PC-3 (cell line): ENCODE measurements around the gene CNGA2. TPM values are rescaled to one million over a fixed set of nuclear protein-coding genes. Genes with fewer than 3 reads are reported as not detected.

Experiments used
- ATAC-seq: fragments of 200-7000 bp; cut with Tn5 transposase; 2 replicates; pipeline ENCODE4 v1.9.1; 2020; ENCODE audit warnings: mild to moderate bottlenecking, moderate library complexity
- BruUV-seq: library from RNA; stranded (reverse); fragments of 400-500 nt; replicated peaks from 2 replicates; lab custom pipeline; 2021; lab: Mats Ljungman, UMichigan
- CTCF ChIA-PET: fragments of 300-600 bp; sonication (Branson Sonifier 250); formaldehyde crosslinking; loops from one replicate; lab custom pipeline; 2022; ENCODE audit warnings: antibody characterized with exemption; lab: Charles Lee
- POLR2A ChIA-PET: fragments of 300-600 bp; sonication (Branson Sonifier 250); formaldehyde crosslinking; loops from one replicate; lab custom pipeline; 2022; ENCODE audit warnings: antibody characterized with exemption; ENCODE audit not compliant: unreplicated experiment; lab: Charles Lee
- DNase-seq: peaks from one replicate; pipeline ENCODE4 v3.0.0-alpha.2; 2015
- H2AFZ ChIP-seq: fragments of 300-600 bp; sonication (generic); 2 replicates; pipeline ENCODE4 v1.6.0; 2016; ENCODE audit warnings: antibody characterized with exemption, low read length
- H3F3A ChIP-seq: fragments of 300-600 bp; sonication (generic); one replicate; pipeline ENCODE4 v1.6.0; 2017; ENCODE audit warnings: antibody characterized with exemption, low read length, control low read depth, mild to moderate bottlenecking; ENCODE audit not compliant: unreplicated experiment
- H3K27ac ChIP-seq: fragments of 300-600 bp; sonication (generic); 2 replicates; pipeline ENCODE4 v1.5.1; 2016; ENCODE audit warnings: mild to moderate bottlenecking, low read length
- H3K27me3 ChIP-seq: fragments of 300-600 bp; sonication (generic); 2 replicates; pipeline ENCODE4 v1.6.1; 2016; ENCODE audit warnings: low read length, mixed read lengths
- H3K36me3 ChIP-seq: fragments of 300-600 bp; sonication (generic); 2 replicates; pipeline ENCODE4 v1.6.1; 2016; ENCODE audit warnings: low read depth, mixed run types, low read length, mixed read lengths
- H3K4me1 ChIP-seq: fragments of 300-600 bp; sonication (generic); 2 replicates; pipeline ENCODE4 v1.5.1; 2016; ENCODE audit warnings: low read length; ENCODE audit not compliant: insufficient read depth
- H3K4me2 ChIP-seq: fragments of 300-600 bp; sonication (generic); 2 replicates; pipeline ENCODE4 v1.6.0; 2016; ENCODE audit warnings: low read length
- H3K4me3 ChIP-seq: fragments of 300-600 bp; sonication (generic); 2 replicates; pipeline ENCODE4 v1.5.1; 2016; ENCODE audit warnings: mild to moderate bottlenecking, low read length, mixed read lengths
- H3K79me2 ChIP-seq: fragments of 300-600 bp; sonication (generic); 2 replicates; pipeline ENCODE4 v1.6.1; 2017; ENCODE audit warnings: low read length, mixed read lengths
- H3K9ac ChIP-seq: fragments of 300-600 bp; sonication (generic); 2 replicates; pipeline ENCODE4 v1.6.0; 2016; ENCODE audit warnings: mild to moderate bottlenecking, low read length
- H3K9me2 ChIP-seq: fragments of 300-600 bp; sonication (generic); replicated peaks from 2 replicates; pipeline ENCODE4 v1.6.1; 2016; ENCODE audit warnings: mixed run types, low read length, mixed read lengths
- H3K9me3 ChIP-seq: fragments of 300-600 bp; sonication (generic); 2 replicates; pipeline ENCODE4 v1.6.1; 2016; ENCODE audit warnings: low read length, mixed read lengths
- H4K20me1 ChIP-seq: fragments of 300-600 bp; sonication (generic); 2 replicates; pipeline ENCODE4 v1.6.1; 2016; ENCODE audit warnings: low read length, mixed read lengths
- CTCF ChIP-seq: fragments of 300-600 bp; sonication (generic); conservative IDR thresholded peaks from 2 replicates; pipeline ENCODE4 v1.5.1; 2017; ENCODE audit warnings: antibody characterized with exemption, low read depth, mild to moderate bottlenecking, low read length
- EZH2 ChIP-seq: fragments of 300-600 bp; sonication (generic); IDR thresholded peaks from one replicate; pipeline ENCODE4 v1.6.1; 2017; ENCODE audit warnings: antibody characterized with exemption, mild to moderate bottlenecking, low read length; ENCODE audit not compliant: unreplicated experiment
- EZH2phosphoT487 ChIP-seq: fragments of 300-600 bp; sonication (generic); IDR thresholded peaks from 2 replicates; pipeline ENCODE4 v1.6.1; 2018; ENCODE audit warnings: mild to moderate bottlenecking, antibody characterized with exemption, low read length, borderline replicate concordance
- intact Hi-C: fragments of 100-400 bp; cut with micrococcal nuclease; formaldehyde crosslinking; loops from 2 replicates; pipeline ENCODE4 v1.9.0; 2023
- total RNA-seq: library from RNA; depleted of rRNA; stranded (reverse); fragments of >200 nt; gene quantifications from 2 replicates; pipeline ENCODE4 v1.2.3, GENCODE V29; 2014

CNGA2 gene
- total RNA-seq, 1 experiment from 2014 or later, result not detected

- H3K9ac ChIP-seq, result no peak overlapping the region
- BruUV-seq, result no TSS peak
- no peak for DNase-seq
- no peaks in the 10 kb centered on the region for H3K9me2 ChIP-seq
- no peaks in the 10 kb centered on the region for H3K4me1 ChIP-seq
- H2AFZ ChIP-seq, result no peak overlapping the region
- TF ChIP-seq EZH2phosphoT487 (no peak), CTCF (no peak), EZH2 (no peak)
- no peaks in the 10 kb centered on the region for H3K27me3 ChIP-seq
- no peaks in the 10 kb centered on the region for H4K20me1 ChIP-seq
- H3K9me3 ChIP-seq, result no peaks in the 10 kb centered on the region
- H3K79me2 ChIP-seq, result no peaks in the 10 kb centered on the region
- H3K4me3 ChIP-seq, result no peak overlapping the region
- CTCF ChIA-PET, result no interaction called here
- POLR2A ChIA-PET, result no interaction called here
- H3K36me3 ChIP-seq, result no peaks in the 10 kb centered on the region
- ATAC-seq, result no peak
- intact Hi-C loops, result no loop called here
- no peak overlapping the region for H3K27ac ChIP-seq
- H3F3A ChIP-seq, result no peaks in the 10 kb centered on the region
- no peak overlapping the region for H3K4me2 ChIP-seq
Observed at GRCh38 chrX:151704041-151704663, 30.4 kb upstream of the CNGA2 start.

GRCh38 chrX:151708821-151709220, 25.7 kb upstream of the CNGA2 start:
- intact Hi-C loops, result no loop called here
- Histone ChIP-seq H4K20me1 (no peaks in the 10 kb centered on the region), H3K79me2 (no peaks in the 10 kb centered on the region), H3K27ac (no peak overlapping the region), H2AFZ (no peak overlapping the region), H3K9me3 (no peaks in the 10 kb centered on the region), H3K4me1 (no peaks in the 10 kb centered on the region), H3K4me2 (no peak overlapping the region), H3K9me2 (no peaks in the 10 kb centered on the region), H3K4me3 (no peak overlapping the region), H3K36me3 (no peaks in the 10 kb centered on the region), H3K27me3 (no peaks in the 10 kb centered on the region), H3K9ac (no peak overlapping the region), H3F3A (no peaks in the 10 kb centered on the region)
- ChIA-PET POLR2A (no interaction called here), CTCF (no interaction called here)
- no TSS peak for BruUV-seq
- no peak for DNase-seq
- TF ChIP-seq CTCF, result no peak
- TF ChIP-seq EZH2phosphoT487, result no peak
- no peak for TF ChIP-seq EZH2
- ATAC-seq, result no peak

GRCh38 chrX:151710457-151710856, 24.1 kb upstream of the CNGA2 start:
- no peaks in the 10 kb centered on the region for H3K4me1 ChIP-seq
- H3K9me3 ChIP-seq, result no peaks in the 10 kb centered on the region
- H4K20me1 ChIP-seq, result no peaks in the 10 kb centered on the region
- H3K4me3 ChIP-seq, result no peak overlapping the region
- H3K36me3 ChIP-seq, result no peaks in the 10 kb centered on the region
- no peak overlapping the region for H3K4me2 ChIP-seq
- CTCF ChIA-PET, result no interaction called here
- H3K79me2 ChIP-seq, result no peaks in the 10 kb centered on the region
- DNase-seq, result no peak
- intact Hi-C loops, result no loop called here
- POLR2A ChIA-PET, result no interaction called here
- no peaks in the 10 kb centered on the region for H3F3A ChIP-seq
- H3K27ac ChIP-seq, result no peak overlapping the region
- H3K9me2 ChIP-seq, result no peaks in the 10 kb centered on the region
- no peak overlapping the region for H3K9ac ChIP-seq
- BruUV-seq, result no TSS peak
- ATAC-seq, result no peak
- H3K27me3 ChIP-seq, result no peaks in the 10 kb centered on the region
- no peak overlapping the region for H2AFZ ChIP-seq
- TF ChIP-seq EZH2phosphoT487, result no peak
- TF ChIP-seq EZH2, result no peak
